CD4-positive, alpha-beta T cell treated with Interleukin-21 for 1 hour (primary cell): ENCODE measurements around the gene NPTX2.
A peak's percentile ranks its signal among the peaks of the same experiment; 100 is the strongest.

ENCODE experiments used
- DNase-seq: peaks from one replicate; pipeline ENCODE4 v3.0.0-alpha.2; 2020

The NPTX2 gene

GRCh38 chr7:98619450-98620321 lies 2.6 kb downstream of the NPTX2 start:
- no peak for DNase-seq

GRCh38 chr7:98621573-98622482 lies 4.7 kb downstream of the NPTX2 start:
- no peak for DNase-seq

GRCh38 chr7:98622926-98623325 lies 5.8 kb downstream of the NPTX2 start:
- DNase-seq = no peak

DNA sequence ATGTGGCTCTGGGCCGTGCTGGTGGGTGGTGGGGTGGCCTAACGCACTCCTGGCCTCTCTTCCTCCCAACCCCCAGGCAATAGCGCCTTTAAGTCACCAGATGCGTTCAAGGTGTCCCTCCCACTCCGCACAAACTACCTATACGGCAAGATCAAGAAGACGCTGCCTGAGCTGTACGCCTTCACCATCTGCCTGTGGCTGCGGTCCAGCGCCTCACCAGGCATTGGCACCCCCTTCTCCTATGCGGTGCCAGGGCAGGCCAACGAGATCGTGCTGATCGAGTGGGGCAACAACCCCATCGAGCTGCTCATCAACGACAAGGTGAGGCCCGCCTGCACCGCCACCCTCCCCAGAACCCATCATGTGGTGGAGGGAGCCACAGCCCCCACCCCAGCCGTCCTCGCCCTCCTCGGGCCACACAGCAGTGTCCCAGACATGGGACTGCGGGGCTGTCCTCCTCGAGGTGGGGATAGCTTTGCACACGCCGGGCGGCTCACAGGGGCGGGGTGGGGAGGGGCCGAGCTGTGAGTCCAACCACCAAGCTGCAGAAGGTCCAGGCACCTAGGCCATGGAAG lies 7.8 kb downstream of the NPTX2 start:
- DNase-seq = no peak

DNA sequence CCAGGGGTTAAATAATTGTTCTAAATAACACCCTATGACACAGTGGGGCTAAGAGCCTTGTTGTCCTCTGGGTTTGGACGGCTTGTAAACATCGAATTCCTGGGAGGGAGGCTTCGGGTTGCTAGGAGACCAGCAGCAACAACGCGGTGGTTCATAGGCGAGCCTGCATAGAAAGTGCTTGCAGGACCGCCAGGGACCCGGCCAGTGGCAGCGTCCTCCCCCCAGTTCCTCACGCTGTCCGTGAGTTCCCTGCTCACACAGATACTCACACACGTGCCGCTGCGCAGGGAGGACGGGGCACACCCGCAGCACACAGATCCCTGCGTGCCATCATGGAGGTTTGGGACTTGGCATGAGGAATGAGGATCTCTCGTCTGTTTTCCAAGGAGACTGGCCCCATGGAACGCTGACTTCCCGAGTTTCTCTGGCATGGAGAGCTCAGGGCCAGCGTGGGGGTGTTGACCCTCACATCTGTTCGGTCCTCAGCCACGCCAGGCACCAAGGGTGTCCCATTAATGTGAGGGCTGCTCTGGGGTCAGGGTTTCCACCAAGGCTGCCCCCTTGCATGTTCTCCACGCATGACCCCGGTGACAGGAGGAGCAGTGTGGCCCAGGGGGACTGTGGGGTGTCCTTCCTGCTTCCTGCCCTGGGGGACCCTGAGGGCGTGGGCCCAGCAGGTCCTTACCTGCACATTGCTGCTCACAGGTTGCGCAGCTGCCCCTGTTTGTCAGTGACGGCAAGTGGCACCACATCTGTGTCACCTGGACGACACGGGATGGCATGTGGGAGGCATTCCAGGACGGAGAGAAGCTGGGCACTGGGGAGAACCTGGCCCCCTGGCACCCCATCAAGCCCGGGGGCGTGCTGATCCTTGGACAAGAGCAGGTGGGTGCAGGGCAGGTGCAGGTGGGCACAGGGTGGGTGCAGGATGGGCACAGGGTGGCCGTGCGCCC lies 9.7 kb downstream of the NPTX2 start:
- DNase-seq = no peak

DNA sequence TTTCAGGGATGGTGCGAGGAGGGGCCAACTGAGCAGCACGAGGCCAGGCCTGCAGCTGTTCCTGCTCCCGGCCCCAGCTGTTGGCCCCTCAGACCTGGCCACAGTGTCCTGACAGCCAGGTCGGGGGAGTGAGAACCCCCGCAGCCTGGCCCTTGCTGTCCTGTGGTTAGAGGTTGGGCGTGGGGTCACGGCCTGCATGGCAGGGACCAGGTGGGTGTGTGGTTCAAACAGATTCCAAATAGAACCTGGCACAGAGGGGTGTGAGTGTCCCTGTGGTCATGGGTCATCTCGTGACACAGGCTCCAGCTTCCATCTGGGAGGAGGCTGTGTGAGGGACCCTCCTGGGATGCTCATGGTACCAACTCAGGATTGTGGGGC lies 10.3 kb downstream of the NPTX2 start:
- no peak for DNase-seq

GRCh38 chr7:98628418-98628817 lies 11.3 kb downstream of the NPTX2 start:
- no peak for DNase-seq

DNA sequence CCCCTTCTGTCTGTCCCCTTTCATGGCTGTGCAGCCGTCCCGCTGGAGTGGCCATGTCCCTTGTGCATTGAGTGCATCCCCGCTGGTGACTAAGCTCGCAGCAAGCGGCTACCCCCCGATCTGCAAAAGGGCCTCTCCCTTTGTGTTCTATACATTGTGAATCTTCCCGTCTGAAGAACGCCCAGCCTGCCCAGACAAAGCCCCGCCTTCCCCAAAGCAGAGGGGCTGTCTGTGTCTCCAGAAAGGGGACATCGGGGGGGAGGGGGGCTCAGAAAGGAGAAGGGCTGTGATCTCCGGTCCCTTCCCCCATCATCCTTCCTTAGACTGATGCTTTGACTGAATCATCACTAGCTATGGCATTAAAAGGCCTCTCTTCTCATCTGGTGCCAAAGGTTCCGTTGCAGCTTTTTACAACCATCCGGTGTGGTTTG lies 11.9 kb downstream of the NPTX2 start:
- no peak for DNase-seq

- no peak for DNase-seq
Measured at GRCh38 chr7:98630149-98630548, 13.1 kb downstream of the NPTX2 start.

DNA sequence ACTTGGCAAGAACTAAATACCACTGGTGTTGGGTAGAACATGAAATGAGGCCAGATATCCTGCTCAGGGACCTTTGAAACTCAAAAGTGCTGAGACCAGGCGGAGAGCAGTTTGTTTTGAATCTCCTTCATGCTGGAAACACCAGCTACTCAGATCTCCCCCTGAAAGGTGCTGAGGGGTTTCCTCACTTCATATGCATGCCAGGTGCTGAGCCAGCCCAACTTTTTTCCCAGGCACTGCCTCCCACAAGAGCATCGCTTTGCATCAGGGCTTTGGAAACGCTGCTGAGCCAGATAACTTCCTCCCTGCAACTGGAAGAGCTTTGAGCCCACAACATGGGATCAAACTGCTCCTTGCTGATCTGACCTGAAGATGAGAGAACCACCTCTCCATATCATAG lies 13.7 kb downstream of the NPTX2 start:
- DNase-seq = no peak

DNA sequence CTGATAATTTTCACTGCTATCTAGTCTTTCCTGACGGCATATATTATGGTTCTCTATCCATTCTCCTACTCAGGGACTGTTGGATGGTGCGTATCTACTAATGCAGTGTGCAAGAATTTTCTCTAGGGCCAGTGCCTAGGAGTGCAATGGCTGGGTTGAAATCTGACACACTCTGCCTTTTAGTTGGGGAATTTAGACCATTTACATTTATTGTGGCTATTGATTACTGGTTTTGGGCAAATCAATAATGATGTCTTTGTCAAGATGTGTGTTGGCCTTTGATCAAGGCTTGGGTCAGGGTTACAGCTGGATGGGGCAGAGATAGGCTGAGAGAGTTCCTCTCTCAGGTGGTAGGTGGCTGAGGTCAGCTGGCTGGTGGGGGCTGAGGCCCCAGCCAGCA lies 21.8 kb downstream of the NPTX2 start:
- DNase-seq = no peak

DNA sequence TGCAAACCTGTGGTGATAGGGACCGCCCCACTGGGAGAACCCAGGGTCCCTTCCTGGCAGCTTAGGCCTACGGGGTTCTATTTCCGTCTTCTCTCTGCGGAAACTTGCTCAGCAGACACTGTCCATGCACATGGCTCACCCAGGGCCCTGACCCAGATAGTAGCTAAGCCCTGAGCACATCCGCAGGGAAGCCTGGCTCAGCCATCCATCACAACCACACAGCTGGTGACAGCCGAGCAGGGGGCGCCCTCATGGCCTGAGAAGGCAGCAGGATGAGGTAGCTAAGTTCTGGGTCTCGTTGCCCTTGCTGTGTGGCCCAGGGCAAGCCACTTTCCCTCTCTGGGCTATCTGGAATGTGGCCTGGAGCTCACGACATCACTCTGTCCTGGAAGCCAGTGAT lies 23.3 kb downstream of the NPTX2 start:
- no peak for DNase-seq

- peak; percentile 24 for DNase-seq
Measured at GRCh38 chr7:98641646-98642500, 24.8 kb downstream of the NPTX2 start.

GRCh38 chr7:98643236-98643985 lies 26.3 kb downstream of the NPTX2 start:
- DNase-seq = no peak

DNA sequence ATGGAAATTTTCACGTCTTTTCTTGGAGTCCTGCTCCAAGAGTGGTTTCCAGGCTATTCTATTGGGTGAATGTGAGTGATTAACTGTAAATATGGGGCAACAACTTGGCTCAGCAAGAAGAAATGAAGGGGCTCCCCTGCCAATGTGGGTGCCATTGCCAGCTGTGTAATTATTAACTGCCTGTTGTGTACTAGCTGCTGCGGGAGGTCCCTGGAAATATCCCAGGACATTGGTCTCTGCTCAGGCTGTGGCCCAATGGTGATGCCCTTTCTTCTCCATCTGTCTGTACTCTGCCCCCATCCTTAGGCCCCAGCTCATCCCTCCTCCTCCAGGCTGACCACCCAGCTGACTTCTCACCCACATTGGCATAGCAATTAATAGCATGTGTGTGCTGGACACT lies 29.4 kb downstream of the NPTX2 start:
- no peak for DNase-seq

- no peak for DNase-seq
Measured at GRCh38 chr7:98647326-98647725, 30.2 kb downstream of the NPTX2 start.

DNA sequence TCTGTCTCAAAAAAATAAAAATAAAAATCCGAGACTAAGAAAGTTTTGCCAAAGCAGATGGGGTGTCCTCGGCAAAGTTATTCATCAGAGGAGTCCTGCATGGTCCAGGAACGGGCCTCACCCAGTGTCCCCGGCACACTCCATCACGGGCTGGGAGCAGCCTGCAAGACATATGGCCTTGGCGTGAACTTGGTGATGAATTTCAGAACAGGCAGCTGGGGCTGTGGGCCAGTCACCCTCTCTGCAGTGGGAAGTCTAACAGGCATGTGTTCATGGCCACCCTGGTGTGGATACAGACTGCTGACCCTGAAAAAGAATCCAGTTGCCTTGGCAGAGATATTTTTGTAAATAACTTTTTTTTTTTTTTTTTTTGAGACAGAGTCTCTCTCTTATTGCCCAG lies 34.7 kb downstream of the NPTX2 start:
- no peak for DNase-seq

DNA sequence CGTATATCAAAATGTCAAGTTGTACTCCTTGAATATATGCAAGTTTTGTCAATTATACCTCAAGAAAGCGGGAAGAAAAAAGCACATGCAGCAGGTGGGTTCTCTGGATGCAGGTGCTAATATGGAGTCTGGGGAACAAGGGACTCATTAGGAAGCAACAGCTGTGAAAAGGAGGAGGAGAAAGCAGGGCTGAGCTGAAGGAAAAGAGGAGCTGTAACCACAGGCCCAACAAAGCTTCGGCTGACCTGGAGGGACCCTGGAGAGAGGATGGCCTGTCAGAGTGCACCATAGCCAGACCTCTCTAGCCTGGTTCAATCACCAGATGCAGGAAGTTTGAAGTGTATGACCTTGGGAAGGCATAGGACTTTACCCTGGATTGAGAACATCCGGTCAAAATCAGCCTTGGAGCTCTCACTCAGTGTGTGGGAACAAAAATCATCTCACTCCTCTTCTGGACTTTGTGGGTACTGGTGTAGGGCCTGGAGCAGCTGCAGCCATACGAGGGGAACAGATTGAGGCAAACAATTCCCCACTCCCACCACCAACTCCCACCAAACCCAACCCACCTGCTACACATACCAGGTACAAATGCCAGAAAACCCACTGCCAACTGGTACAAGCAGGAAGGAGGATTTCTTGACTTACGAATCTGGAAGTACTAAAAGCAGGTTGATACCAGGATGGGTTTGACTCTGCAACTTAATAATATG lies 36.7 kb downstream of the NPTX2 start:
- no peak for DNase-seq

- no peak for DNase-seq
Measured at GRCh38 chr7:98654524-98655272, 37.6 kb downstream of the NPTX2 start.
